ENCODE data around the gene HPN. TPM values are rescaled to one million over a fixed set of nuclear protein-coding genes. Genes with fewer than 3 reads are reported as not detected.
"Not testable (repeated sequence)": the region's sequence is repeated elsewhere in the genome, so short reads cannot be mapped to it uniquely, and the experiment has no call there.

The HPN gene
- polyA plus RNA-seq, 1 donor from 2014 or later: not detected

DNA sequence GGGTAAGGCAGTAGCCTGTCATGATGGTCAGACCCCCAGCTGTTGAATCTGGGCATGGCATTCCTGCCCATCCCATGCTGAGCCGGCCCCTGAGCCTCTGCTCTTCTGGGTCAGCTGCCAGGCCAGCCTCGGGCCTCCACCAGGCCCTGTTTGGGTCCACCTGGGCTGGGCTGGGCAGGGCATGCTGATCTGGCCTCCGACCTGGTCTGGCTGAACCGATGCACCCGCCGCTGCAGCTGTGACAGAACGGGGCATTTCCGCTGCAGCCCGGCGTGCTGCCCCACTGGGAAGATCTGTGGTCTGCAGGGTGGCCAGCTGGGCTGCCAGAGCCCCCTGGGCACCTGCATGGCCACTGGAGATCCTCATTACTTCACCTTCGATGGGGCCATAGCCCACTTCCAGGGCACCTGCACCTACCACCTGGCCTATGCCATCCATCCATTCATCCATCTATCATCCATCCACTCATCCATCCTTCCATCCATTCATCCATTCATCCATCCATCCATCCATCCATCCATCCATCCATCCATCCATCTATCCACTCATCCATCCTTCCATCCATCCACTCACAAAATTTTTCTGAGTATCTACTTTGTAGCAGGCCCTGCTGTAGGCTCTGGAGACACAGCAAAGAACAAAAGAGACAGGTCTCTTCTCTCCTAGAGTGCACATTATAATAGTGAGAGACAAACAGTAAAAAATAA lies 52.6 kb downstream of the HPN start:
- peaks cover 3% of the 10 kb centered on the region for H3K27me3 Mint-ChIP-seq
- H3K27ac Mint-ChIP-seq: no peak overlapping the region
- no peaks in the 10 kb centered on the region for H3K36me3 Mint-ChIP-seq
- H3K4me1 Mint-ChIP-seq: peaks cover 4 to 7% (median 6%) of the 10 kb centered on the region in 3 donors
- no peak overlapping the region for H3K4me3 Mint-ChIP-seq
- H3K9me3 Mint-ChIP-seq: no peaks in the 10 kb centered on the region

DNA sequence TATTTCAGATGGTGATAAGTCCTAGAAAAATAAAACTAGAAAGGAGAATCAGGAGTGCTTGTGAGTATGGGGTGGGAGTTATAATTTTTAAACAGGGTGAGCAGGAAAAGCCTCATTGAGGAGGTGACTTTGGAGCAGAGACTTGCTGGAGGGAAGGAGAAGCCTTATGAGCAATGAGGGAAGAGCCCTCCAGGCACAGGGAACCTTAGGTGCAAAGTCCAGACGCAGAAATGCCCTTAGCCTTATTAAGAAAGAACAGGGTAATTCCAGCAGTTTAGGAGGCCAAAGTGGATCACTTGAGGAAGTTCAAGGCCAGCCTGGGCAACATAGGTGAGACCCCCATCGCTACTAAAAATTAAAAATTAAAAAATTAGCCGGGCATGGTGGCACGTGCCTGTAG lies 53.1 kb downstream of the HPN start:
- H3K27ac Mint-ChIP-seq: no peak overlapping the region
- no peaks in the 10 kb centered on the region for H3K36me3 Mint-ChIP-seq

GRCh38 chr19:35095667-35096368 lies 54.3 kb downstream of the HPN start:
- Mint-ChIP-seq H3K9me3 (no peaks in the 10 kb centered on the region), H3K36me3 (no peaks in the 10 kb centered on the region), H3K27me3 (peaks cover 1% of the 10 kb centered on the region), H3K4me1 (no peaks in the 10 kb centered on the region), H3K27ac (peak overlapping the region in 1 of 3 donors; percentile 67), H3K4me3 (no peak overlapping the region)

More for the DNA sequence above, 53.1 kb downstream of the HPN start:
- Mint-ChIP-seq H3K27me3 (peaks cover 1% of the 10 kb centered on the region), H3K9me3 (no peaks in the 10 kb centered on the region), H3K4me3 (peak overlapping the region in 1 of 4 donors; percentile 28), H3K4me1 (peaks cover 4 to 7% (median 6%) of the 10 kb centered on the region in 3 donors)

DNA sequence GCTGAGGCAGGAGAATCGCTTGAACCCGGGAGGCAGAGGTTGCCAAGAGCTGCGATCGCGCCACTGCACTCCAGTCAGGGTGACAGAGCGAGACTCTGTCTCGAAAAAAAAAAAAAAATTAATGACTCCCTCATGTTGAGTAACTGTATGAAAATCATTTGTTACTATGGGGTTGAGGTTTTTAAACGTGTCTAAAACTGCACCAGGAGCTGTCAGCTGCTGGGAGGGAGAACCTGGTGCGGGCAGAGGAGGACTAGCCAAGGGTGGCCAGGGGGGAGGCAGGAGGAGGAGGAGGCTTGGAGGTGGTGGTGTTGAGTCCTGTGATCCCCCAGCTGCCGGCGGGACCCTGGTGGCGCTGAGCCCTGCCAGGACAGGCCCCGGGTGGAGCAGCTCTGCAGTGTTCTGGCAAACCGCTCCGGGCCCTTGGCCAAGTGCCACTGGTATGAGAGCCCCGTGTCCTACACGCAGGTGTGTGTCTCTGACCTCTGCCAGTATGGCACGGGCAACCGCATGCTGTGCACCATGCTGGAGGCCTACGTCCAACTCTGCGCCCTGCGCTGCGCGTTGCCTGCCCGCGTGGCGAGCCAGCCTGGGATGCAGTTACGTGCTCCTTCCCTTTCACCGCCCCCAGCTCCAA lies 57.0 kb downstream of the HPN start:
- no peaks in the 10 kb centered on the region for H3K9me3 Mint-ChIP-seq
- H3K4me1 Mint-ChIP-seq: no peaks in the 10 kb centered on the region
- peak overlapping the region in 1 of 3 donors; percentile 23 for H3K27ac Mint-ChIP-seq
- no peaks in the 10 kb centered on the region for H3K36me3 Mint-ChIP-seq
- peaks cover 1% of the 10 kb centered on the region for H3K27me3 Mint-ChIP-seq
- no peak overlapping the region for H3K4me3 Mint-ChIP-seq

GRCh38 chr19:35099155-35099896 lies 57.8 kb downstream of the HPN start:
- H3K27me3 Mint-ChIP-seq: peaks cover under 1% of the 10 kb centered on the region
- peak overlapping the region in 1 of 3 donors; percentile 23 for H3K27ac Mint-ChIP-seq
- H3K4me1 Mint-ChIP-seq: no peaks in the 10 kb centered on the region
- no peaks in the 10 kb centered on the region for H3K9me3 Mint-ChIP-seq
- H3K4me3 Mint-ChIP-seq: peak overlapping the region in 1 of 4 donors; percentile 52
- H3K36me3 Mint-ChIP-seq: no peaks in the 10 kb centered on the region

DNA sequence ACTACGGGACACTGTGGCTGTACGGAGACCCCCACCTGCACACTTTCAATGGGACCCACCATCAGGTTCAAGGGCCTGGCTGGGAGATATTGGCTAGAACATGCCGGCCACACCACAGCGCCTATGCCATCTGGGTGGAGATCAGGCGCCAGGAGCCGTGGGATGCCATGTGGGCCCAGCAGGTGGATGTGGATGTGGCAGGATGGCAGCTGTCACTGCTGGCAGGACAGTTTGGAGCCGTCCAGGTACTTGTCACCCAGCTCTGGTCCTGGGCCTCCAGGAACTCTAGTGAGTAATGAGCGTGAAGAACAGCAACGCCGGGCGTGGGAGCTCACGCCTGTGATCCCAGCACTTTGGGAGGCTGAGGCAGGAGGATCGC lies 58.4 kb downstream of the HPN start:
- H3K36me3 Mint-ChIP-seq: no peaks in the 10 kb centered on the region
- H3K27ac Mint-ChIP-seq: no peak overlapping the region
- H3K9me3 Mint-ChIP-seq: no peaks in the 10 kb centered on the region
- H3K4me1 Mint-ChIP-seq: no peaks in the 10 kb centered on the region
- H3K27me3 Mint-ChIP-seq: no peaks in the 10 kb centered on the region
- H3K4me3 Mint-ChIP-seq: no peak overlapping the region

DNA sequence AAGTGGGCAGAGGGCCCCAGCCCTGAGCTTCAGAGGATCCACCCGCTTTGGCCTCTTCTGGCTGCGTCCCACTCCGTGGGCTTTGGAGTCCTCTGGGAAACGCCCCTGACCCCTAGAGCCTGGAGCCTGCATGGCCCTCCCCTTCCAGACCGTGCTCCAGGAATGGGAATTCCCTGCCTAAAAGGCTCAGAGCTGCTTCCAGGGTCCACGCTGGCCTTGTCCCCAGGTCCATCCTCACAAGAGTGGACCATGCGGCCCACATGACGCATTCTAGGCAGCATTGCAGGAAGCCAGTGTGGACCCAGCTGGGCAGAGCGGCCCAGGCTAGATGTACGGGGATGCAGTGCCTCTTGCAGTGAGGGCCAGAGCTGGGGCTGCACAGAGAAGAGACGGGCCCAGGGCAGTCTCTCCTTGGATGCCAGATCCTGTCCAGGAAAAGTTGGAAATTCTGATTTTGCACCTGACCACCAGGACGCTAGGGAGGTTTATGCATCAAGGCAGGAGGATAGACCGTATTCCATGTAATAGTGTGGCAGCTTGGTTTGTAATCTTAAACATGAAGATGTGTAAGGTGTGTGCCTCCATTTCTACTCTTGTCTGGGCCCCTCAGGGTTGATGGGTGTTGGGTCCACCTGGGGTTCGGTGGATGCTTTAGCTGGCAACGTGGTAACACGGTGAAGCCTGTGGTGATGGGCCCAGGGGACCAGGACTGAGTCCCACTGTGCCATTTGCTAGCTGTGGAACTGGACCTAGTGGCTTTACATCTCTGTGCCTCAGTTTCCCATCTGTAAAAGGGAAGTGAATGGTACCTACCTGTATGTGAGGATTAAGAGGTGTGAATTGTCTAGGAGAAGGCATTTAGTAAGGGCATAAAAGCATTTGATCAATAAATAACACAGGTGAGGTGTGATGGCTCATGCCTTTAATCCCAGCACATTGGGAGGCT lies 59.3 kb downstream of the HPN start:
- Mint-ChIP-seq H3K9me3 (no peaks in the 10 kb centered on the region), H3K27ac (no peak overlapping the region), H3K27me3 (no peaks in the 10 kb centered on the region), H3K4me3 (peak overlapping the region in 1 of 4 donors; percentile 12), H3K36me3 (no peaks in the 10 kb centered on the region), H3K4me1 (no peaks in the 10 kb centered on the region)

- not testable (repeated sequence) for H3K4me1 Mint-ChIP-seq, H3K4me3 Mint-ChIP-seq, H3K27me3 Mint-ChIP-seq, H3K9me3 Mint-ChIP-seq, H3K36me3 Mint-ChIP-seq, H3K27ac Mint-ChIP-seq
These were observed 60.4 kb downstream of the HPN start for GRCh38 chr19:35101949-35102348.

DNA sequence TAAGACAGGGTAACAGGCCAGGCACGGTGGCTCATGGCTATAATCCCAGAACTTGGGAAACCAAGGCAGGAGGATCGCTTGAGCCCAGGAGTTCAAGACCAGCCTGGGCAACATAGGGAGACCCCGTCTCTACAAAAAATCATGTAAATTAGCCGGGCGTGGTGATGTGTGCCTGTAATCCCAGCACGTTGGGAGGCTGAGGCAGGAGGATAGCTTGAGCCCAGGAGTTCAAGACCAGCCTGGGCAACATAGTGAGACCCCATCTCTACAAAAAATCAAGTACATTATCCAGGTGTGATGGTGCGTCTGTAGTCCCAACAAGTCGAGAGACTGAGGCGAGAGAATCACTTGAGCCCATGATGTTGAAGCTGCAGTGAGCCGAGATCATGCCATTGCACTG lies 62.1 kb downstream of the HPN start:
- H3K4me3 Mint-ChIP-seq, H3K36me3 Mint-ChIP-seq, H3K27me3 Mint-ChIP-seq, H3K4me1 Mint-ChIP-seq, H3K27ac Mint-ChIP-seq, H3K9me3 Mint-ChIP-seq: not testable (repeated sequence)

GRCh38 chr19:35104361-35104760 lies 62.8 kb downstream of the HPN start:
- Mint-ChIP-seq H3K27me3 (peaks cover 2% of the 10 kb centered on the region), H3K27ac (no peak overlapping the region), H3K9me3 (peaks cover 0 to 2% (median 0%) of the 10 kb centered on the region in 3 donors), H3K4me1 (peaks cover 0 to 2% (median 0%) of the 10 kb centered on the region in 3 donors), H3K36me3 (no peaks in the 10 kb centered on the region), H3K4me3 (no peak overlapping the region)

GRCh38 chr19:35105047-35105410 lies 63.5 kb downstream of the HPN start:
- H3K27ac Mint-ChIP-seq: no peak overlapping the region
- H3K27me3 Mint-ChIP-seq: peaks cover 3% of the 10 kb centered on the region
- peaks cover 0 to 2% (median 0%) of the 10 kb centered on the region in 3 donors for H3K9me3 Mint-ChIP-seq
- no peak overlapping the region for H3K4me3 Mint-ChIP-seq
- no peaks in the 10 kb centered on the region for H3K36me3 Mint-ChIP-seq
- H3K4me1 Mint-ChIP-seq: peaks cover 0 to 2% (median 0%) of the 10 kb centered on the region in 3 donors

GRCh38 chr19:35105411-35106290 lies 64.1 kb downstream of the HPN start:
- H3K4me1 Mint-ChIP-seq: peaks cover 0 to 2% (median 0%) of the 10 kb centered on the region in 3 donors
- peaks cover 4% of the 10 kb centered on the region for H3K27me3 Mint-ChIP-seq
- H3K36me3 Mint-ChIP-seq: no peaks in the 10 kb centered on the region

DNA sequence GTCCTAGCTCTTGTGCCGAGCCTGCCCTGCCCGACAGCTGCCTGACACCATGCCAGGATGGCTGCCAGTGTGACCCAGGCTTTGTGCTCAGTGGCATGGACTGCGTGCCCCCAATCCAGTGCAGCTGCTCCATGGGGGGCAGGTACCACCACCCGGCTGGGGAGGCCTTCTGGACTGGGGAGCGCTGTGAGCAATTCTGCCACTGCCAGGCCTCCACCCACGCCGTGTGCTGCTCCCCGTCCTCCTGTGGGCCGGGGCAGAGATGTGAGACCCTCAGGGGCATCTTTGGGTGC lies 64.7 kb downstream of the HPN start:
- Mint-ChIP-seq H3K4me1 (peaks cover 0 to 2% (median 0%) of the 10 kb centered on the region in 3 donors), H3K36me3 (no peaks in the 10 kb centered on the region), H3K27ac (no peak overlapping the region), H3K9me3 (peaks cover 0 to 2% (median 0%) of the 10 kb centered on the region in 3 donors), H3K27me3 (peaks cover 7% of the 10 kb centered on the region), H3K4me3 (no peak overlapping the region)

More at GRCh38 chr19:35105411-35106290, 64.1 kb downstream of the HPN start:
- H3K4me3 Mint-ChIP-seq: no peak overlapping the region
- peaks cover 0 to 2% (median 0%) of the 10 kb centered on the region in 3 donors for H3K9me3 Mint-ChIP-seq
- no peak overlapping the region for H3K27ac Mint-ChIP-seq

Measured in IgD-negative memory B cell (primary cell).